Activated T-cell treated with anti-CD3 and anti-CD28 coated beads for 24 hours (primary cell): ENCODE measurements around the gene ZNF423.

Experiments used
- DNase-seq: peaks from one replicate; pipeline ENCODE4 v3.0.0-alpha.2; 2020; ENCODE audit warnings: low read depth

Gene ZNF423

GRCh38 chr16:49824593-49824992 is 31.3 kb downstream of the ZNF423 start:
- DNase-seq = no peak

- DNase-seq = no peak
Observed at GRCh38 chr16:49822649-49823370, 33.1 kb downstream of the ZNF423 start.

- DNase-seq = no peak
Observed at GRCh38 chr16:49821614-49822282, 34.2 kb downstream of the ZNF423 start.

GRCh38 chr16:49821156-49821555 is 34.8 kb downstream of the ZNF423 start:
- DNase-seq = no peak

GRCh38 chr16:49817754-49818507 is 38.0 kb downstream of the ZNF423 start:
- no peak for DNase-seq

- no peak for DNase-seq
Observed at GRCh38 chr16:49816875-49817274, 39.0 kb downstream of the ZNF423 start.

GRCh38 chr16:49811644-49812334 is 44.1 kb downstream of the ZNF423 start:
- no peak for DNase-seq

- DNase-seq = no peak
Observed at GRCh38 chr16:49810831-49811230, 45.1 kb downstream of the ZNF423 start.

- DNase-seq = no peak
Observed at GRCh38 chr16:49809561-49809960, 46.4 kb downstream of the ZNF423 start.

- DNase-seq = no peak
Observed at GRCh38 chr16:49809062-49809461, 46.9 kb downstream of the ZNF423 start.

GRCh38 chr16:49806446-49806845 is 49.5 kb downstream of the ZNF423 start:
- no peak for DNase-seq

- DNase-seq = no peak
Observed at GRCh38 chr16:49801290-49801689, 54.6 kb downstream of the ZNF423 start.

GRCh38 chr16:49800876-49801275 is 55.0 kb downstream of the ZNF423 start:
- no peak for DNase-seq

- DNase-seq = no peak
Observed at GRCh38 chr16:49800441-49800840, 55.5 kb downstream of the ZNF423 start.

GRCh38 chr16:49799172-49799571 is 56.7 kb downstream of the ZNF423 start:
- no peak for DNase-seq

- no peak for DNase-seq
Observed at GRCh38 chr16:49795513-49795912, 60.4 kb downstream of the ZNF423 start.

- DNase-seq = no peak
Observed at GRCh38 chr16:49793244-49793643, 62.7 kb downstream of the ZNF423 start.

GRCh38 chr16:49789616-49790015 is 66.3 kb downstream of the ZNF423 start:
- DNase-seq = no peak

GRCh38 chr16:49788986-49789385 is 66.9 kb downstream of the ZNF423 start:
- no peak for DNase-seq

GRCh38 chr16:49788572-49788971 is 67.3 kb downstream of the ZNF423 start:
- DNase-seq = no peak

- no peak for DNase-seq
Observed at GRCh38 chr16:49786926-49787557, 68.9 kb downstream of the ZNF423 start.

- no peak for DNase-seq
Observed at GRCh38 chr16:49785970-49786369, 69.9 kb downstream of the ZNF423 start.
